Nephron progenitor cell (in vitro differentiated cells): Measurements from ENCODE around the gene RBBP5.
"Not testable (repeated sequence)": the region's sequence is repeated elsewhere in the genome, so short reads cannot be mapped to it uniquely, and the experiment has no call there.

Experiments
- DNase-seq: peaks from one replicate; pipeline ENCODE4 v3.0.0; 2021
- H3K27ac Mint-ChIP-seq: 2 replicates; pipeline ENCODE4 v1.8.0; 2021; ENCODE audit warnings: mild to moderate bottlenecking, moderate library complexity, mixed read lengths
- H3K27me3 Mint-ChIP-seq: 2 replicates; pipeline ENCODE4 v1.8.0; 2021; ENCODE audit warnings: mild to moderate bottlenecking, low read depth, mixed read lengths; ENCODE audit not compliant: poor library complexity
- H3K36me3 Mint-ChIP-seq: 2 replicates; pipeline ENCODE4 v1.8.0; 2021; ENCODE audit warnings: low read depth, mixed read lengths
- H3K4me1 Mint-ChIP-seq: 2 replicates; pipeline ENCODE4 v1.8.0; 2021; ENCODE audit warnings: mixed read lengths
- H3K4me3 Mint-ChIP-seq: 2 replicates; pipeline ENCODE4 v1.8.0; 2021; ENCODE audit warnings: mild to moderate bottlenecking, moderate library complexity, mixed read lengths
- H3K9me3 Mint-ChIP-seq: 2 replicates; pipeline ENCODE4 v1.8.0; 2021; ENCODE audit warnings: mild to moderate bottlenecking, moderate library complexity, mixed read lengths
- CTCF ChIP-seq: fragments of 200-600 bp; sonication (generic); IDR thresholded peaks from 2 replicates; pipeline ENCODE4 v1.5.0; 2021; ENCODE audit warnings: antibody characterized with exemption

Gene RBBP5

GRCh38 chr1:205162301-205162700 is 40.5 kb upstream of the RBBP5 start:
- H3K4me3 Mint-ChIP-seq: no peak overlapping the region
- no peak overlapping the region for H3K27ac Mint-ChIP-seq

GRCh38 chr1:205161076-205161475 is 39.3 kb upstream of the RBBP5 start:
- Mint-ChIP-seq H3K4me3 (no peak overlapping the region), H3K36me3 (peaks cover 90% of the 10 kb centered on the region), H3K27me3 (no peaks in the 10 kb centered on the region), H3K4me1 (no peaks in the 10 kb centered on the region), H3K9me3 (peaks cover 25% of the 10 kb centered on the region), H3K27ac (no peak overlapping the region)
- DNase-seq: no peak
- no peak for TF ChIP-seq CTCF

More at GRCh38 chr1:205162301-205162700, 40.5 kb upstream of the RBBP5 start:
- TF ChIP-seq CTCF: no peak
- H3K4me1 Mint-ChIP-seq: peaks cover 5% of the 10 kb centered on the region
- no peaks in the 10 kb centered on the region for H3K27me3 Mint-ChIP-seq
- DNase-seq: no peak
- peaks cover 13% of the 10 kb centered on the region for H3K9me3 Mint-ChIP-seq
- peaks cover 88% of the 10 kb centered on the region for H3K36me3 Mint-ChIP-seq

- TF ChIP-seq CTCF: no peak
- DNase-seq: no peak
- H3K4me1 Mint-ChIP-seq: no peaks in the 10 kb centered on the region
- no peak overlapping the region for H3K4me3 Mint-ChIP-seq
- no peak overlapping the region for H3K27ac Mint-ChIP-seq
- no peaks in the 10 kb centered on the region for H3K27me3 Mint-ChIP-seq
- H3K36me3 Mint-ChIP-seq: peaks cover 95% of the 10 kb centered on the region
- peaks cover 47% of the 10 kb centered on the region for H3K9me3 Mint-ChIP-seq
These were observed 36.4 kb upstream of the RBBP5 start for GRCh38 chr1:205158048-205158616.

- H3K36me3 Mint-ChIP-seq: peaks cover 80% of the 10 kb centered on the region
- H3K4me1 Mint-ChIP-seq, H3K27ac Mint-ChIP-seq, DNase-seq, H3K27me3 Mint-ChIP-seq, H3K4me3 Mint-ChIP-seq: not testable (repeated sequence)
- H3K9me3 Mint-ChIP-seq: peaks cover 47% of the 10 kb centered on the region
These were observed 34.0 kb upstream of the RBBP5 start for GRCh38 chr1:205155665-205156377.

- H3K27ac Mint-ChIP-seq: no peak overlapping the region
- no peak for DNase-seq
- H3K4me1 Mint-ChIP-seq: no peaks in the 10 kb centered on the region
- no peak overlapping the region for H3K4me3 Mint-ChIP-seq
- TF ChIP-seq CTCF: no peak
- H3K27me3 Mint-ChIP-seq: no peaks in the 10 kb centered on the region
- H3K36me3 Mint-ChIP-seq: peaks cover 83% of the 10 kb centered on the region
- peaks cover 36% of the 10 kb centered on the region for H3K9me3 Mint-ChIP-seq
These were observed 30.7 kb upstream of the RBBP5 start for GRCh38 chr1:205152505-205152904.

- peaks cover 73% of the 10 kb centered on the region for H3K36me3 Mint-ChIP-seq
These were observed 29.1 kb upstream of the RBBP5 start for GRCh38 chr1:205150651-205151428.

More at GRCh38 chr1:205150651-205151428, 29.1 kb upstream of the RBBP5 start:
- Mint-ChIP-seq H3K4me3 (no peak overlapping the region), H3K9me3 (peaks cover 19% of the 10 kb centered on the region), H3K27me3 (no peaks in the 10 kb centered on the region), H3K27ac (no peak overlapping the region), H3K4me1 (no peaks in the 10 kb centered on the region)
- TF ChIP-seq CTCF: no peak
- no peak for DNase-seq
